GM12878 (cell line): ENCODE measurements around the gene SNX17. TPM values are rescaled to one million over a fixed set of nuclear protein-coding genes. Genes with fewer than 3 reads are reported as not detected.

Experiments used
- ATAC-seq: fragments of 200-7000 bp; cut with Tn5 transposase; 3 replicates; pipeline ENCODE4 v1.9.1; 2020; ENCODE audit warnings: mild to moderate bottlenecking, moderate library complexity
- BruUV-seq: library from RNA; stranded (reverse); fragments of 400-500 nt; replicated peaks from 2 replicates; lab custom pipeline; 2021; lab: Mats Ljungman, UMichigan
- CTCF ChIA-PET: fragments of 300-600 bp; sonication (Branson Sonifier 250); formaldehyde crosslinking; extraction: SDS; loops from one replicate; lab custom pipeline; 2021; ENCODE audit warnings: inconsistent platforms; lab: Yijun Ruan, JAX
- POLR2A ChIA-PET: fragments of 350-600 bp; formaldehyde crosslinking; extraction: SDS; loops from one replicate; lab custom pipeline; 2021; ENCODE audit warnings: inconsistent platforms; lab: Charles Lee
- RAD21 ChIA-PET: fragments of 300-600 bp; sonication (Branson Sonifier 250); formaldehyde crosslinking; loops from one replicate; lab custom pipeline; 2023; ENCODE audit warnings: antibody characterized with exemption; ENCODE audit not compliant: unreplicated experiment; lab: Charles Lee
- SMC1A ChIA-PET: fragments of 300-600 bp; sonication (Branson Sonifier 250); formaldehyde crosslinking; loops from one replicate; lab custom pipeline; 2023; ENCODE audit not compliant: unreplicated experiment, uncharacterized antibody; lab: Charles Lee
- DNase-seq: peaks from one replicate; pipeline ENCODE4 v3.0.0-alpha.2; 2011; ENCODE audit warnings: low read depth, low spot score
- FAIRE-seq: peaks from 3 replicates; lab custom pipeline; 2011; peaks lifted over from hg19 to GRCh38; lab: Jason Lieb, UNC
- H2AFZ ChIP-seq: 2 replicates; pipeline ENCODE4 v1.6.0; 2011; ENCODE audit warnings: low read depth, low read length, control low read depth; ENCODE audit not compliant: control insufficient read depth
- H3K27ac ChIP-seq: 2 replicates; pipeline ENCODE4 v1.5.1; 2011; ENCODE audit warnings: control low read depth; ENCODE audit not compliant: control insufficient read depth, insufficient read depth
- H3K27me3 ChIP-seq, 2 experiments: replicated peaks in 1 of 2; 2 replicates each; pipeline versions ENCODE4 v1.6.0 to v1.6.1; 2011; ENCODE audit warnings: low read length in 1 of 2; ENCODE audit not compliant: control insufficient read depth in 2 of 2, insufficient read depth in 2 of 2
- H3K36me3 ChIP-seq, 2 experiments: 2 replicates each; pipeline ENCODE4 v1.5.1; 2011; ENCODE audit warnings: low read length in 1 of 2; ENCODE audit not compliant: control insufficient read depth in 2 of 2, insufficient read depth in 2 of 2
- H3K4me1 ChIP-seq: 2 replicates; pipeline ENCODE4 v1.6.1; 2011; ENCODE audit warnings: mild to moderate bottlenecking, low read length, moderate library complexity, mixed read lengths; ENCODE audit not compliant: control insufficient read depth, insufficient read depth
- H3K4me2 ChIP-seq: 2 replicates; pipeline ENCODE4 v1.6.0; 2011; ENCODE audit warnings: control low read depth; ENCODE audit not compliant: control insufficient read depth, insufficient read depth
- H3K4me3 ChIP-seq: fragments of 200-600 bp; sonication (generic); 2 replicates; pipeline ENCODE4 v1.5.1; 2016
- H3K79me2 ChIP-seq: 2 replicates; pipeline ENCODE4 v1.6.0; 2011; ENCODE audit warnings: low read length; ENCODE audit not compliant: control insufficient read depth, insufficient read depth
- H3K9ac ChIP-seq: 2 replicates; pipeline ENCODE4 v1.8.0; 2011; ENCODE audit warnings: low read length, control low read depth, mixed read lengths; ENCODE audit not compliant: control insufficient read depth, insufficient read depth
- H3K9me3 ChIP-seq: replicated peaks from 3 replicates; pipeline ENCODE4 v1.5.1; 2011; ENCODE audit warnings: mild to moderate bottlenecking, low read length; ENCODE audit not compliant: control insufficient read depth, insufficient read depth
- H4K20me1 ChIP-seq: 2 replicates; pipeline ENCODE4 v1.6.0; 2011; ENCODE audit not compliant: control insufficient read depth, insufficient read depth
- EED ChIP-seq: sonication (generic); IDR thresholded peaks from 2 replicates; pipeline ENCODE4 v1.6.1; 2016; ENCODE audit warnings: antibody characterized with exemption, low read depth
- EZH2 ChIP-seq: IDR thresholded peaks from 2 replicates; pipeline ENCODE4 v1.6.1; 2012; ENCODE audit warnings: low read depth, mild to moderate bottlenecking, control low read depth, inconsistent platforms, low read length, borderline replicate concordance; ENCODE audit not compliant: control insufficient read depth
- MEF2A ChIP-seq: IDR thresholded peaks from 2 replicates; pipeline ENCODE4 v1.6.1; 2011; ENCODE audit warnings: low read depth, mild to moderate bottlenecking, low read length, moderate library complexity; ENCODE audit not compliant: insufficient read depth
- NFYA ChIP-seq: IDR thresholded peaks from 2 replicates; pipeline ENCODE4 v1.6.1; 2011; ENCODE audit warnings: low read depth, mild to moderate bottlenecking, low read length, improper control_type of control experiment, borderline replicate concordance
- RFX5 ChIP-seq: IDR thresholded peaks from 2 replicates; pipeline ENCODE4 v1.6.1; 2011; ENCODE audit warnings: low read depth, low read length, improper control_type of control experiment
- SIX5 ChIP-seq: IDR thresholded peaks from 2 replicates; pipeline ENCODE4 v1.6.1; 2011; ENCODE audit warnings: mild to moderate bottlenecking, low read depth, low read length, moderate library complexity; ENCODE audit not compliant: severe bottlenecking
- WGBS: methylation state at CpG from one replicate; pipeline ENCODE4 v1.1.6; 2016; ENCODE audit warnings: low lambda C conversion rate; ENCODE audit not compliant: insufficient replicate concordance, insufficient coverage; ENCODE audit errors: missing lambda C conversion rate; 5-methylcytosine and 5-hydroxymethylcytosine counted together
- in situ Hi-C: fragments of 300-500 bp; cut with MboI; formaldehyde crosslinking; loops from 9 replicates; pipeline ENCODE4 v1.14.3; 2018; ENCODE audit warnings: mixed read lengths
- intact Hi-C: fragments of 100-400 bp; cut with micrococcal nuclease; formaldehyde crosslinking; loops from one replicate; pipeline ENCODE4 v1.14.2; 2022; ENCODE audit not compliant: unreplicated experiment
- polyA plus RNA-seq, 11 experiments: library from polyadenylated mRNA; depleted of rRNA in 4 of 11; unstranded in 6 of 11; stranded (reverse) in 5 of 11; fragments of >200 nt; fragmentation: Nextera tagmentation in 4 of 11; fragmentation: Illumina TruSeq in 1 of 11; extraction: Ambion mirVana in 4 of 11; extraction: Trizol in 1 of 11; gene quantifications; 1 replicate in 1 of 11; 2 replicates in 10 of 11; pipeline versions ENCODE4 v1.2.1 to v1.2.3, GENCODE V29; 2011 to 2016; ENCODE audit warnings: inconsistent platforms in 2 of 11, missing spikeins in 2 of 11, low read depth in 1 of 11
- total RNA-seq, 4 experiments: library from RNA; depleted of rRNA in 3 of 4; stranded (reverse); fragments of >200 nt in 3 of 4; fragmentation: Illumina TruSeq in 1 of 4; extraction: Trizol in 1 of 4; gene quantifications; 2 replicates each; pipeline versions ENCODE4 v1.2.1 to v1.2.3, GENCODE V29; 2013 to 2021
- TF ChIP-seq, protein P1 (sequence below): fragments of 450-650 bp; IDR thresholded peaks from 2 replicates; pipeline ENCODE4 v1.6.1; 2017; ENCODE audit warnings: antibody characterized with exemption, mild to moderate bottlenecking, moderate library complexity

Gene SNX17
- total and polyA plus RNA-seq, 10 of the 15 experiments (the other 5 are each of a cell fraction or from before 2014, with no cell fraction given) = 6.5 to 116 (median 84.4) TPM

DNA sequence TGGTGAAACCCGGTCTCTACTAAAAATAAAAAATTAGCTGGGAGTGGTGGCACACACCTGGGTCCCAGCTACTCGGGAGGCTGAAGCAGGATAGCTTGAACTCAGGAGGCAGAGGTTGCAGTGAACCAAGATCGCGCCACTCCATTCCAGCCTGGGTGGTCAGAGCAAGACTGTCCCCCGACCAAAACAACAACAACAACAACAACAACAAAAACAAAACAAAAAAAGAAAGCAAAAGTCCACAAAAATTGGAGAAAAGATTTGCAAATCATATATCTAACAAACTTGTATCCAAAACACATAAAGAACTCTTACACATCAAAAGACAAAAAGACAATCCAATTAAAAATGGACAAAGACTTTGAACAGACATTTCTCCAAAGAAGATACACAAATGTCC is 28.5 kb downstream of the SNX17 start:
- CTCF ChIA-PET = interaction anchor here (1.2 to 1.8 kb wide), 2 partner anchors 23 to 32 kb away, joined by 4 to 6 read pairs; no protein-coding TSS in a partner anchor
- DNase-seq = no peak

More for the DNA sequence above, 28.5 kb downstream of the SNX17 start:
- no peak overlapping the region for H3K4me3 ChIP-seq
- in situ Hi-C loops = no loop called here
- peaks cover 84% of the 10 kb centered on the region for H3K79me2 ChIP-seq
- H3K27me3 ChIP-seq = no peaks in the 10 kb centered on the region
- TF ChIP-seq, protein P1, sequence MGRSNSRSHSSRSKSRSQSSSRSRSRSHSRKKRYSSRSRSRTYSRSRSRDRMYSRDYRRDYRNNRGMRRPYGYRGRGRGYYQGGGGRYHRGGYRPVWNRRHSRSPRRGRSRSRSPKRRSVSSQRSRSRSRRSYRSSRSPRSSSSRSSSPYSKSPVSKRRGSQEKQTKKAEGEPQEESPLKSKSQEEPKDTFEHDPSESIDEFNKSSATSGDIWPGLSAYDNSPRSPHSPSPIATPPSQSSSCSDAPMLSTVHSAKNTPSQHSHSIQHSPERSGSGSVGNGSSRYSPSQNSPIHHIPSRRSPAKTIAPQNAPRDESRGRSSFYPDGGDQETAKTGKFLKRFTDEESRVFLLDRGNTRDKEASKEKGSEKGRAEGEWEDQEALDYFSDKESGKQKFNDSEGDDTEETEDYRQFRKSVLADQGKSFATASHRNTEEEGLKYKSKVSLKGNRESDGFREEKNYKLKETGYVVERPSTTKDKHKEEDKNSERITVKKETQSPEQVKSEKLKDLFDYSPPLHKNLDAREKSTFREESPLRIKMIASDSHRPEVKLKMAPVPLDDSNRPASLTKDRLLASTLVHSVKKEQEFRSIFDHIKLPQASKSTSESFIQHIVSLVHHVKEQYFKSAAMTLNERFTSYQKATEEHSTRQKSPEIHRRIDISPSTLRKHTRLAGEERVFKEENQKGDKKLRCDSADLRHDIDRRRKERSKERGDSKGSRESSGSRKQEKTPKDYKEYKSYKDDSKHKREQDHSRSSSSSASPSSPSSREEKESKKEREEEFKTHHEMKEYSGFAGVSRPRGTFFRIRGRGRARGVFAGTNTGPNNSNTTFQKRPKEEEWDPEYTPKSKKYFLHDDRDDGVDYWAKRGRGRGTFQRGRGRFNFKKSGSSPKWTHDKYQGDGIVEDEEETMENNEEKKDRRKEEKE = no peak
- TF ChIP-seq NFYA = no peak
- TF ChIP-seq MEF2A = no peak
- no peak for TF ChIP-seq EZH2
- no peak for TF ChIP-seq SIX5
- TF ChIP-seq EED = no peak
- no peak for TF ChIP-seq RFX5
- no peaks in the 10 kb centered on the region for H3K4me1 ChIP-seq
- no peak overlapping the region for H2AFZ ChIP-seq
- no TSS peak for BruUV-seq
- WGBS = 83% methylated on average over 5 of the region's 5 CpGs
- intact Hi-C loops = no loop called here
- ChIA-PET SMC1A (interaction anchor here (1.4 kb wide), 1 partner anchor 11 kb away, joined by 4 read pairs; the partner anchor contains the start of gene PPM1G), POLR2A (no interaction called here), RAD21 (no interaction called here)
- ATAC-seq = no peak
- H3K4me2 ChIP-seq = no peak overlapping the region
- H3K9me3 ChIP-seq = no peaks in the 10 kb centered on the region; the same call in 2 of the 3 replicates
- FAIRE-seq = no peak
- no peak overlapping the region for H3K27ac ChIP-seq
- H4K20me1 ChIP-seq = no peaks in the 10 kb centered on the region
- peaks cover 0 to 3% of the 10 kb centered on the region in 2 experiments; a peak in 1 of 4 replicates for H3K36me3 ChIP-seq
- H3K9ac ChIP-seq = no peak overlapping the region
